ENCODE data around the gene SAPCD1. TPM values are rescaled to one million over a fixed set of nuclear protein-coding genes. Genes with fewer than 3 reads are reported as not detected.
"Not testable (repeated sequence)": the region's sequence is repeated elsewhere in the genome, so short reads cannot be mapped to it uniquely, and the experiment has no call there.

Gene SAPCD1
- total and polyA plus RNA-seq, 2 donors from 2014 or later, result 6.5 to 6.8 TPM

GRCh38 chr6:31799781-31800180 is 37.3 kb downstream of the SAPCD1 start:
- Histone ChIP-seq H3K9ac (ENCODE audit: low read length in 3 of 3) (no peak overlapping the region), H3K4me1 (ENCODE audit: control insufficient read depth in 2 of 3, insufficient read depth in 2 of 3, low read depth in 1 of 3, low read length in 3 of 3) (peaks cover 0 to 1% (median 0%) of the 10 kb centered on the region in 3 donors), H3K27me3 (ENCODE audit: control insufficient read depth, insufficient read depth, low read length) (no peaks in the 10 kb centered on the region), H3K27ac (ENCODE audit: low read depth in 2 of 2, low read length in 2 of 2) (no peak overlapping the region), H3K36me3 (ENCODE audit: control insufficient read depth in 2 of 3, insufficient read depth in 3 of 3, low read length in 3 of 3) (no peaks in the 10 kb centered on the region), H3K4me3 (ENCODE audit: low read length in 3 of 3) (no peak overlapping the region), H3K9me3 (ENCODE audit: control insufficient read depth in 2 of 3, insufficient read depth in 1 of 3, low read length in 3 of 3) (no peaks in the 10 kb centered on the region)
- no peak for DNase-seq
- TF ChIP-seq CTCF (IDR thresholded peaks at IDR 0.05; ENCODE audit: borderline replicate concordance, extremely low read depth, insufficient read depth), result no peak
- FAIRE-seq, result no peak
- intact Hi-C loops (cut with DNase I), result no loop called here

DNA sequence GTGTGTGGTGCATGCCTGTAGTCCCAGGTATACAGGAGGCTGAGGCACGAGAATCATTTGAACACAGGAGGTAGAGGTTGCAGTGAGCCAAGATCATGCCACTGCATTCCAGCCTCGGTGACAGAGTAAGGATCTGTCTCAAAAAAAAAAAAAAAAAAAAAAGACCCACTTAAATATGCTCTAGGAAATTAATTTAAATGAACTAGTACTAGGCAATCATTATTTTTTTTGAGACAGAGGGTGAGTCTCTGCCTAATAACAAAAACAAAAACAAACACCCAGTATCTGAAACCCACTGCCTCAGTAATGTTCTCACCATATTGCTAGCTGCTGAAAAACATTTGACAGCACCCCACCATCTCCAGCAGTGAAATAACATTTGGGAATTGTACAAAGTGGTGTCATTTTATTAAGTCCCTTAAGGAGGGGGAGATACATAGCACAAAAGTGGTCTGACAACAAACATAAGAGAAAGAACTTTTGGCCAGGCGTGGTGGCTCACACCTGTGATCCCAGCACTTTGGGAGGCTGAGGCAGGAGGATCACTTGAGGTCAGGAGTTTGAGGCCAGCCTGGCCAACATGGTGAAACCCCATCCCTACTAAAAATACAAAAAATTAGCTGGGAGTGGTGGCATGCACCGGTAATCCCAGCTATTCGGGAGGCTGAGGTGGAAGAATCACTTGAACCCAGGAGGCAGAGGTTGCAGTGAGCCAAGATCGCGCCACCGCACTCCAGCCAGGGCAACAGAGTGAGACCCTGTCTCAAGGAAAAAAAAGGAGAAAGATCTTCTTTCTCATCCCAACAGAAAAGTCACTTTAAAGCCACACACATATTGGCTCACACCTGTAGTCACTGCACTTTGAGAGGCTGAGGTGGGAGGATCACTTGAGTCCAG is 38.8 kb downstream of the SAPCD1 start:
- H3K4me3 ChIP-seq (ENCODE audit: low read length in 3 of 3); intact Hi-C loops (cut with DNase I); H3K4me1 ChIP-seq (ENCODE audit: control insufficient read depth in 2 of 3, insufficient read depth in 2 of 3, low read depth in 1 of 3, low read length in 3 of 3); H3K9ac ChIP-seq (ENCODE audit: low read length in 3 of 3); H3K27me3 ChIP-seq (ENCODE audit: control insufficient read depth, insufficient read depth, low read length); H3K9me3 ChIP-seq (ENCODE audit: control insufficient read depth in 2 of 3, insufficient read depth in 1 of 3, low read length in 3 of 3); H3K27ac ChIP-seq (ENCODE audit: low read depth in 2 of 2, low read length in 2 of 2); DNase-seq; FAIRE-seq; H3K36me3 ChIP-seq (ENCODE audit: control insufficient read depth in 2 of 3, insufficient read depth in 3 of 3, low read length in 3 of 3): not testable (repeated sequence)

DNA sequence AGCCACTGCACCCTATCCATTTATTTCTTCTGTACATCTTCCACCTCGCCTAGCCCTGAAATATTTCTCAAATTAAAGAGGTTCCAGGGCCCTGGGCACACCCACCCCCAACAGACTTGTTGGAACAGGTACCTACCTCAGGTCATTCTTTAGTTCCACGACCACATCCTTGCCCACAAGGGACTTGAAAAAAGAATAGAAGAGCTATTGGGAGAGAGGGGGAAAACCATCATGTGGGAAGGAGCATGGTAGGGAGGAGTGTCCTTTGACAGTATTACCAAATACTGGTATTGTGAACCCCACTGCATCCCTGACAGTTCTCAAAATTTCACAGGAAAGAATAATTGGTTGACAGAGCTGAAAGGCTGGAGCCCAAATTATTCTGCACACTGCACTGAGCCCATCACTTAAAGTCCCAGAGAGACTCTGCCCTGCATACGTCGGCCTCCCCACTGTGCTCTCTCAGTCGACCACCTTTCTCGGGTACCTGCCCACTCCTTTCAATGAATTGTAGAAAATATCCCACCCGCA is 43.5 kb downstream of the SAPCD1 start:
- Histone ChIP-seq H3K4me3 (ENCODE audit: low read length in 3 of 3) (peak overlapping the region; percentile 83 to 94 (median 87)), H3K9me3 (ENCODE audit: control insufficient read depth in 2 of 3, insufficient read depth in 1 of 3, low read length in 3 of 3) (no peaks in the 10 kb centered on the region), H3K9ac (ENCODE audit: low read length in 3 of 3) (peak overlapping the region; percentile 83 to 99 (median 97)), H3K27ac (ENCODE audit: low read depth in 2 of 2, low read length in 2 of 2) (peak overlapping the region; percentile 95 to 96), H3K36me3 (ENCODE audit: control insufficient read depth in 2 of 3, insufficient read depth in 3 of 3, low read length in 3 of 3) (no peaks in the 10 kb centered on the region), H3K27me3 (ENCODE audit: control insufficient read depth, insufficient read depth, low read length) (no peaks in the 10 kb centered on the region), H3K4me1 (ENCODE audit: control insufficient read depth in 2 of 3, insufficient read depth in 2 of 3, low read depth in 1 of 3, low read length in 3 of 3) (peaks cover 0 to 4% (median 3%) of the 10 kb centered on the region in 3 donors)
- intact Hi-C loops (cut with DNase I), result no loop called here
- FAIRE-seq, result no peak
- TF ChIP-seq CTCF (IDR thresholded peaks at IDR 0.05; ENCODE audit: borderline replicate concordance, extremely low read depth, insufficient read depth), result no peak
- no peak for DNase-seq
